ENCODE measurements around the gene NXPH3. TPM values are rescaled to one million over a fixed set of nuclear protein-coding genes. Genes with fewer than 3 reads are reported as not detected.
"Not testable (repeated sequence)": the region's sequence is repeated elsewhere in the genome, so short reads cannot be mapped to it uniquely, and the experiment has no call there.

The NXPH3 gene
- total RNA-seq, 1 experiment from 2014 or later: 2.4 TPM

DNA sequence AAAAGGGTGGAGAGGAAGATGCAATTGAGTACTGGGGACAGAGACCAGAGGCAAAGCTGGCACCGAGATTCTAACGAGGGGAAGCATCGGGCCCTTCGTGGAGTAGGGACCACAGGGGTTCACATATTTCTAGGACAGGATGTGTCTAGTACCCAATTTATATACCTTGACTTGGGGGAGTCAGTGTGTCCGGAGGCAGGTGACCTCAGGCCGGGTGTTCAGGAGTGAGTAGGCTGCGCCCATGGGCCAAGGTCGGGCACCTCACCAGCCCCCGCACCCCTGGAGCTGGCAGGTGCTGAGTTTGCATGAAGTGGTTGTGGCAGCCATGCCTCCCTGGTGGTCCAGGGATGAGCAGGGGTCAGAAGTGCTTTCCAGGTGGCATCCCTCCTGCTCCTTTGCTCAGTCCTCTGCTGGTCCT is 8.6 kb upstream of the NXPH3 start:
- DNase-seq: peak; percentile 6
- Histone ChIP-seq H3K27me3 (ENCODE audit: control insufficient read depth, insufficient read depth, low read length) (peaks cover 20% of the 10 kb centered on the region), H3K36me3 (replicated peaks; ENCODE audit: control insufficient read depth, insufficient read depth, low read length) (no peaks in the 10 kb centered on the region), H3K4me3 (ENCODE audit: insufficient read depth, low read depth, low read length) (no peak overlapping the region)

DNA sequence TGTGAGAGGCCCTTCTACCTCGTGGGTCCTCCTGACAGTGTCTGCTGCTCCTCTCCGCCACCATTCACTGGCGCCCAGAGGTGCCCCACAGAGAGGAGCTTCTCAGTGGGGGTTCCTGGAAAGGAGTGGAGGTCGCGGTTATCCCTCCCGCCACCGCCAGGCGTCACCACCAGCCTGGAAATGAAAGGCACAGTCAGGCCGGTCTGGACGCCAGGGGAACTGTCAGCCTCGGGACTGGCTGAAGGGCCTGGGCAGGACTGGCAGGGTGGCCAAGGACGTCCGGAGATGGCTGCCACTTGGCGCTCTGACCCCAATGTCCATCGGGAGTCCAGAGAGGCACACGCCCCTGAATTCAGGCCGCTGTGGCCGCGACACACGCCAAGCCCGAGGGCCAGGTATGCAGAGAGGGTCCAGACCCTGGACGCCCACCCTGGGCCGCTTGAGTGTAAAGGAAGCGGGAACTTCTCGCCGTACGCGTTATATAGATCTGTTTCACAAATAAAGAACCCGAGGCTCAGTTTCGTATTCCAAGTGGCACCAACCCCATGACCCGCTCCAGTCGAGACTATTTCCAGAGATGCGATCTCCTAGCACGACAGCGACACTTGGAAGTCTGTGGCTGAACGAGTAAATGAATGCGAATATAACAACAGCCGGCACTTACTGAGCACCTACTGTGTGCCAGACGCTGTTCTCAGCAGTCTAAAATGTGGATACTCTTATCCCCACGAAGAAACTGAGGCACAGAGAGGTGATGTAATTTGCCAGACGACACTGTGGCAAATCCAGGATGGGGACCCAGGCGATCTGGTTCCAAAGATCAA is 7.6 kb upstream of the NXPH3 start:
- DNase-seq: peak; percentile 87
- Histone ChIP-seq H3K4me3 (ENCODE audit: insufficient read depth, low read depth, low read length) (peak overlapping the region; percentile 32), H3K36me3 (replicated peaks; ENCODE audit: control insufficient read depth, insufficient read depth, low read length) (no peaks in the 10 kb centered on the region), H3K27me3 (ENCODE audit: control insufficient read depth, insufficient read depth, low read length) (peaks cover 24% of the 10 kb centered on the region)

DNA sequence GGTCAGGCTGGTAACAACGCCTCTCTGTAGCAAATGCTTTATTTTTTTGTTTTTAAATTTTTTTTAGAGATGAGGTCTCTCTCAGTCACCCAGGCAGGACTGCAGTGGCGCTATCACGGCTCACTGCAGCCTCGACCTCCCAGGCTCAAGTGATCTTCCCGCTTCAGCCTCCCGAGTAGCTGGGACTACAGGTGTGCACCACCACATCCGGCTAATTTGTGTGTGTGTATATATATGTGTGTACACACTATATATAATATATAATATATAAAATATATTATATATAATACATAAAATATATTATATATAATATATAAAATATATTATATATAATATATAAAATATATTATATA is 7.0 kb upstream of the NXPH3 start:
- not testable (repeated sequence) for DNase-seq

DNA sequence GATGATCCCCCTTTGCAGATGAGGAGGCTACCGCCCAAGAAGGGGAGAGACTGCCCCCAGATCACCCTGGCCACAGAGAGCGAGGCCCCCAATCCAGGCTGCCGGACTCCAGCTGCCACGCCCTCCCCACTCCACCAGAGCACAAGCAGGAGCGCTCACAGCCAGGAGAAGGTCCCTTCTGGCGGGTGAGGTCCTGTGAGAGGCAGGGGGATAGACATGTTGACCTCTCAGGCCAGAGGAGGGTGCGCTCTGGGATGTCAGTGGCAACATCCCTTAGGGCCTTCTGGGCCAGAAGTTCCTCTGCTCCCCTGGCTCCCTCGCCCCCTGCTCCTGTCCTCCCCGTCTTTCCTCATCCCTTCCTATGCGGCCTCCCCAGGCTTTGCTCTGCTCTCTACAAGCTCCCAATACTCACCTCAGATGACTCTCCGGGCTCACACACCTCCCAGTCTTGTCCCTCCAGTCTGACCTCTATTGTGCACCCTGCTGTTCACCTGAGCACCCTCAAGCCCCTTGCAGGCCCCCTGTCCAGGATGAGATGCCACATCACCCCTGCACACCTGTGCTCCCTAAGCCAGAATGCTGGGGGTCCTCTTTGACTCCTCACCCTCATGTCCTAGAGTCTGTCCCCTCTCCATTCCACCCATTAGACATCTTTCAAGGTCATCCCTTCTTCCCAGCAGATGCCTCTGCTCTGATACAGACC is 5.0 kb upstream of the NXPH3 start:
- Histone ChIP-seq H3K36me3 (replicated peaks; ENCODE audit: control insufficient read depth, insufficient read depth, low read length) (no peaks in the 10 kb centered on the region), H3K4me3 (ENCODE audit: insufficient read depth, low read depth, low read length) (peak overlapping the region; percentile 50; the same call in 1 of the 2 replicates), H3K27me3 (ENCODE audit: control insufficient read depth, insufficient read depth, low read length) (peaks cover 28% of the 10 kb centered on the region)
- DNase-seq: peak; percentile 4

More for the DNA sequence above, 7.0 kb upstream of the NXPH3 start:
- not testable (repeated sequence) for H3K4me3 ChIP-seq (ENCODE audit: insufficient read depth, low read depth, low read length); H3K36me3 ChIP-seq (replicated peaks; ENCODE audit: control insufficient read depth, insufficient read depth, low read length)
- H3K27me3 ChIP-seq (ENCODE audit: control insufficient read depth, insufficient read depth, low read length): peaks cover 24% of the 10 kb centered on the region

DNA sequence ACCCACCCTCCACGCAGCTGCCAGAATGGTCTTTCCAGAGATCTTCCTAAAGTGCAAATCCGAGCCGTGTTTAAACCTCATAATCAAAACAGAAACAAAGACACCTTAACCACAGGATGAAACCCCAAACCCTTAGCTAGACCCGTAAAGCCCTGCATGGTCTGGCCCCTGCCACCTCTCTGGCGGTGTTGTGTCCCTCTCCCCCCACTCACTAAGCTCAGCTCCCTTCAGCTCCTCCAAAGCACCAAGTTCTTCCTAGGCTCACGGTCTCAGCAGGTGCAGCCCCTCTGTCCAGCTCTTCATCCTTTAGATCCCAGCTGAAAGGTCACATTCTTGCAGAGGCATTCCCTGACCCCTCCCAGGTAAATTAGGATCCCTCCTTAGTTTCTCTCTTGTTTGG is 4.4 kb upstream of the NXPH3 start:
- H3K27me3 ChIP-seq (ENCODE audit: control insufficient read depth, insufficient read depth, low read length): peaks cover 26% of the 10 kb centered on the region

DNA sequence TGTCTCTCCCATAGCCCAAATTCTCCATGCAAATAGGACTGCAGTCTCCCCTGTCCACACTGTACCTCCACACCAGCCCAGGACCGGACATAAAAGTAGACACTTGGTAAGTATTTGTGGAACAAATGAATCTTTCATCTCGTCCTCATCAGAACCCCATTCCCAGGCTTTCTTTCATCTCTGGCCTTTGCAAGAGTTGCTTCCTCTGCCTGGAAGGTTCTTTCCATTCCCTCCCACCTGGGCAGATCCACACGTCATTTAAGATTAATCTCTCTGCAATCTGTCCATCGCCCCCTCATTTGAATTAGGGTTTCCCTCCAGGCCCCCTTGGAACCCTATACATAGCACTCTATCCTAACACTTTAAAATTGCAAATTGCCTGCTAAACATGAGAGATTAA is 3.9 kb upstream of the NXPH3 start:
- Histone ChIP-seq H3K4me3 (ENCODE audit: insufficient read depth, low read depth, low read length) (no peak overlapping the region), H3K27me3 (ENCODE audit: control insufficient read depth, insufficient read depth, low read length) (peaks cover 26% of the 10 kb centered on the region), H3K36me3 (replicated peaks; ENCODE audit: control insufficient read depth, insufficient read depth, low read length) (no peaks in the 10 kb centered on the region)
- peak; percentile 4 for DNase-seq

More for the DNA sequence above, 4.4 kb upstream of the NXPH3 start:
- H3K4me3 ChIP-seq (ENCODE audit: insufficient read depth, low read depth, low read length): no peak overlapping the region
- DNase-seq: peak; percentile 7
- H3K36me3 ChIP-seq (replicated peaks; ENCODE audit: control insufficient read depth, insufficient read depth, low read length): no peaks in the 10 kb centered on the region

DNA sequence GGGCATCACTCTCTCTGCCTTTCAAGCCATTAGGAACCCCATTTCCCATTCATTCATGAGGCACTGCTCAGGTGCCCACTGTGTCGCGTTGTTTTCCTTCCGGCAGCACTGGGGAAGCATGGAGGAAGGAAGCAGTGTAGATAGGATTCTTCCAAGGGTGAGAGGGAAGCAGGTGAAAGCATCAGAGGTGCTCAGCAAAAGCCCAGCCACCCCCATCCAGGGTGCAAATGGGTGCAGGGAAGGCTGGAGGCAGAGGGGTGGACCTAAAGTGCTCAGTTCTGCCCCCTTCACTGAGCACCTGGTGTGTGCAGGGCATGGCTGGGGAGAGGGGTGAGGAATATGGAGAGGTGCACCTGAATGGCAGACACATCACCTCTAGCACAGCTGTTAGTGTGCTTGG is 3.4 kb upstream of the NXPH3 start:
- H3K27me3 ChIP-seq (ENCODE audit: control insufficient read depth, insufficient read depth, low read length): peaks cover 26% of the 10 kb centered on the region
- H3K36me3 ChIP-seq (replicated peaks; ENCODE audit: control insufficient read depth, insufficient read depth, low read length): no peaks in the 10 kb centered on the region
- no peak overlapping the region for H3K4me3 ChIP-seq (ENCODE audit: insufficient read depth, low read depth, low read length)
- peak; percentile 3 for DNase-seq

DNA sequence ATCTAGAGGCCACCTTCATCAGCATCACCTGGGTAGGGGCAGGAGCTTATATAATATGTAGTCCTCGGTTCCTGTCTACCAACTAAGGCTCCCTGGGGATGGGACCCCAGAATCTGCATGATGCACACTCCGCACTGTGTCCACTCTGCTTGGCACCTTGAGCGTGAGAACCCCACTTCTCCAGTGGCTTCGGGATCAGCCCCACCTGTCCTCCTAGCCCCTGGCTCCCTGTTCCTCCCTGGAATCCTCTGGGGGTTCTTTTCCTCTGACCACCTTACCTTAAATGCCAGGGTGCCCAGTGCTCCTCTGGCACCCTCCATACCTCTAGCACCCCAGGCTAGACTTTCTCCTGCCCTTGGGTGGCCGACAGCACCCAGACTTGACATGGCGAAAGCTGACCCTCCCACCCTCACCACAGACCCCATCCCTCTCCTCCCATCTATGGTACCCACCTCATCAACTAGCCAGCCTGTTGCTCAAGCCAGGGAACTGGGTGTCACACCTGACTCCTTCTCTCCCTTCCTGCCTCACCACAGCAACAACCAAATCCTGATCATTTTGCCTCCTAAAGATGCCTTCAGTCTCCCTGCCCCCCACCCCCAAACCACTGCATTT is 2.8 kb upstream of the NXPH3 start:
- Histone ChIP-seq H3K36me3 (replicated peaks; ENCODE audit: control insufficient read depth, insufficient read depth, low read length) (no peaks in the 10 kb centered on the region), H3K27me3 (ENCODE audit: control insufficient read depth, insufficient read depth, low read length) (peaks cover 33% of the 10 kb centered on the region), H3K4me3 (ENCODE audit: insufficient read depth, low read depth, low read length) (no peak overlapping the region)
- no peak for DNase-seq

DNA sequence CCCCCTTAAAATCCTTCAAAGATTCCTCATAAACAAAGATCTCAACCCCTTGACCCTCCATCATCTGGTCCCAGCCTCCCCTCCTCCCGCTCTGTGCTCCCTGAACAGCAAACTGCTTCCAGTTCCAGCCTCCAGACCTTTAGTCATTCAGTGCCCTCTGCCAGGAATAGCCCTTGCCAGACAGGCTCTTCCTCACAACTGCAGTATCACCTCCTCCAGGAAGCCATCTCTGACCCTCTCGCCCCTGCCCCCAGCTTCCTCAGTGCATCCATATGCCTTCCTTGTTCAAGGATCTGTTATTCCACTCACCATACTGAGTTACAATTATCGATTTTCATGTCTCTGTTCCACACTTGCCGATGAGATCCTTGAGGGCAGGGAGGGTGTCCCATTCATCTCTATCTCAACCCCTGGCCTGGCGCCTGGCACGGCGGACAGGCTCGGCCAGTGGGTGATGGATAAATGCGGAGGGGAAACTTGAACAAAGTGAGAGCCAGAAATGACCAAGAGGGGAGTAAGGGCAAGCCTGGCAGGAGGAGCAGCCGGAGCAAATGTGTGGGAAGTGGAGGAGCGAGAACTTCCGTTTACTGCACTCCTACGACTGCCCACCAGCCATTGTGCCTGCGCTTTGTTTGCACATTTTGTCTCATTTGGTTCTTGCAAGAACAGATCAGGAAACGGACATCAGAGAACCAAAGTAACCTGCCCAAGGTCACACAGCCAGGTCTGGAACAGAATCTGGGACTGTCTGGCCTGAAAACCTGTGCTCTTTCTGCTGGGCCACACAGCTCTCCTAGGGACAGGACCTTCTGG is 2.0 kb upstream of the NXPH3 start:
- Histone ChIP-seq H3K4me3 (ENCODE audit: insufficient read depth, low read depth, low read length) (no peak overlapping the region), H3K27me3 (ENCODE audit: control insufficient read depth, insufficient read depth, low read length) (peaks cover 37% of the 10 kb centered on the region), H3K36me3 (replicated peaks; ENCODE audit: control insufficient read depth, insufficient read depth, low read length) (no peaks in the 10 kb centered on the region)
- peak; percentile 16 for DNase-seq

DNA sequence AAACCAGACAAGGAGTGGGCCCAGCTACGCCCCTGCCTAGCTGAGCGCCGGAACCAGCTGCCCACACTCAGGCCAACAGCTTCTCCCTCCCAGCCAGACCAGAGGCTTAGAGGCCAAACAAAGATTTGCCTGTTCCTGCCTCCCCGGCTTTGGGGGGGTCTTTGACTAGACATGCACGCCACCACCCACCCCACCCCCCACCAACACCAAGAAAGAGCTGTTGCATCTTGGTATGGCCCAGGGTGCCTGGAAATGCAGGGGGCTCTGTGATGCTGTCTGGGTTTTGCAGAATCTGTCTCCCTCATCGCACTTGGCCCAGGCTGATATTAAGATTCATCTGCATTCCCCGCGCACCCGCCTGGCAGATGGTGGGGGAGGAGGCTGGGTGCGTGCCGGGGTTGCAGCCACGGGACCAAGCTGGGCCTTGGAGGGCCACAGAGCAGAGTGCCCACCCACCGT is 1.3 kb upstream of the NXPH3 start:
- Histone ChIP-seq H3K4me3 (ENCODE audit: insufficient read depth, low read depth, low read length) (no peak overlapping the region), H3K36me3 (replicated peaks; ENCODE audit: control insufficient read depth, insufficient read depth, low read length) (no peaks in the 10 kb centered on the region), H3K27me3 (ENCODE audit: control insufficient read depth, insufficient read depth, low read length) (peaks cover 37% of the 10 kb centered on the region)
- DNase-seq: peak; percentile 32

DNA sequence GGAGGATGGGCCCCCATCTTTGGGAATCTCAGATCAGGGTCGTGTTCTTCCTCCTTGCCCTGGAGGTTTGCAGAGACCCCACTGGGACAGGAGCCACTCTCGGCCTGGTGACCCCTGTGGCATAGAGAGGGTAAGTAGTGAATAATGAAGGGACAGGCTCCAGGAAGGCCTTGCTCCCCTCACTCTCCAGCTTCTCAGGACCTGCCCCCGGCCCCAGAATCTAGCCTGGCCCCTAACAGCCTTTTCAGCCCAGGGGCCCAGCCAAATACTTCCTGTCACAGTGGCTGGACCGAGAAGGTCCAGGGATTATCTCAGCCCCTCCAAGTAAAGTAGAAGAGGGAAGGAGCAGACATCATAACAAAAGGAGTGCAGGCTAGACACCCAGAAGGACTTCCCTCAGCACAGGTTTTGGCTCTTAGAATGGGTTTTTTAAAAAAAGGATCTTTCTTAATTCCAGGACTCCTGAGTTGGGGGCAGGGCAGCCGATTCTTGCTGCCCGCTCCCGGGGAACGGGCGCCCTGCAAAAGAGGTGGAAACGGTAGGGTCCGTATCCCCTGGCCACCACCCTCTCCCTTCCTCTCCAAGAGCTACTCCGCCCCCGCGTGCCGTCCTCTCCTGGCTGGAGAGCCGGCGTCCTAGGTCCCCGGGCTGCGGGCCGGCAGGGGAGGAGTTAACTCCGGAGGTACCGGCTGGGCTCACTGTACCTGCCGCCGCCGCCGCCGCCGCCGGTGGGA is 559 bp upstream of the NXPH3 start:
- H3K27me3 ChIP-seq (ENCODE audit: control insufficient read depth, insufficient read depth, low read length): peaks cover 37% of the 10 kb centered on the region
- peak overlapping the region; percentile 96 for H3K4me3 ChIP-seq (ENCODE audit: insufficient read depth, low read depth, low read length)
- DNase-seq: peak; percentile 39
- H3K36me3 ChIP-seq (replicated peaks; ENCODE audit: control insufficient read depth, insufficient read depth, low read length): no peaks in the 10 kb centered on the region

DNA sequence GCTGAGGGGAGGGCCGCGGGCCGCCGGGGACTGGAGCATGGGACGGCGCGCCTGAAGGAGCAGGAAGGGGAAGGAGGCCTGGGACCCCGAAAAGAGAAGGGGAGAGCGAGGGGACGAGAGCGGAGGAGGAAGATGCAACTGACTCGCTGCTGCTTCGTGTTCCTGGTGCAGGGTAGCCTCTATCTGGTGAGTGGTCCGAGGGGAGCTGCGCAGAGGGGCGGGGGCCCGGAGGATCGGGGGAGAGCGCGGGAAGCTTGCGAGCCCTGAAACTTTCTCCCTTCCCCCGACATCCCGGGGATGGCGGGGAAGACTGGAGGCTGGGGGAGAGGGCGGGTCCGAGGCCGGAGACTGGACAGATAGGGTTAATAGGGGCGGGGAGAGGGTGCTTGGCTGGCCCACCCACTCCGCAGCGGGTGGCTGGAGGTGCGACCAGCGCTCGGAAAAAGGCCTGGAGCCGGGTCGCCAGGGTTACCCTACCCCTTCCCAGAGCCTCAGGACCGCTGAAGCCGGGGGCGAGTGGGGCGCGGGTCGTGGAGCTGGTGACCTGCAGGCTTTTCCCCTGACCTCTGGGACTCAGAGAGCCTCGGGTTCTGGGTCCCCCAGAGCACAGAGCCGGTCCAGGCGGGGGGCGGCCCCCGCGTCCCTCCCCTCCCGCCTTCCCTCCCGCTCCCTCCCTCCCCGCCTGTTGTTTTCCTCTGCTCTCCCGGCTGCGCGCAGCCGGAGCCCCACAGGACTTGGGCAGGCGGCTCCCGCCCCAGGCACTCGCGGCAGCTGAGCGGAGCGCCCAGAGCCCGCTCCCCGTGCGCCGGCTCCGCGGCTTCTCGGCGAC is 631 bp downstream of the NXPH3 start:
- peaks cover 28% of the 10 kb centered on the region for H3K27me3 ChIP-seq (ENCODE audit: control insufficient read depth, insufficient read depth, low read length)
- H3K36me3 ChIP-seq (replicated peaks; ENCODE audit: control insufficient read depth, insufficient read depth, low read length): no peaks in the 10 kb centered on the region
- peak; percentile 95 for DNase-seq
- peak overlapping the region; percentile 96 for H3K4me3 ChIP-seq (ENCODE audit: insufficient read depth, low read depth, low read length)
